SK-N-SH (cell line): ENCODE measurements around the gene TYK2. TPM values are rescaled to one million over a fixed set of nuclear protein-coding genes. Genes with fewer than 3 reads are reported as not detected.

Source experiments
- CTCF ChIA-PET: fragments of 300-600, 350-600 bp; formaldehyde crosslinking; extraction: SDS; loops from one replicate; lab custom pipeline; 2021; lab: Yijun Ruan, JAX
- POLR2A ChIA-PET: fragments of 350-600 bp; sonication (Branson Sonifier 250); formaldehyde crosslinking; extraction: SDS; loops from one replicate; lab custom pipeline; 2020; ENCODE audit warnings: antibody characterized with exemption, inconsistent platforms; lab: Yijun Ruan, JAX
- DNase-seq: peaks from one replicate; pipeline ENCODE4 v3.0.0; 2012
- H2AFZ ChIP-seq: fragments of 200-600 bp; sonication (generic); 2 replicates; pipeline ENCODE4 v1.8.1; 2016; ENCODE audit warnings: antibody characterized with exemption, mild to moderate bottlenecking, low read depth
- H3F3A ChIP-seq: fragments of 200-600 bp; sonication (generic); replicated peaks from 2 replicates; pipeline ENCODE3; 2016; ENCODE audit warnings: antibody characterized with exemption, mild to moderate bottlenecking; ENCODE audit not compliant: insufficient read depth
- H3K27ac ChIP-seq, 2 experiments: fragments of 200-500 bp in 1 of 2; fragments of 200-600 bp in 1 of 2; sonication (Bioruptor generic) in 1 of 2; sonication (generic), shearing (Covaris generic) in 1 of 2; 2 replicates each; pipeline versions ENCODE4 v1.5.1 to v1.6.1; 2014 to 2016; ENCODE audit warnings: low read depth in 2 of 2, inconsistent platforms in 1 of 2, low read length in 1 of 2, mild to moderate bottlenecking in 1 of 2, mixed read lengths in 1 of 2
- H3K27me3 ChIP-seq: fragments of 200-600 bp; sonication (generic), shearing (Covaris generic); 2 replicates; pipeline ENCODE4 v1.6.1; 2016; ENCODE audit warnings: mixed run types; ENCODE audit not compliant: insufficient read depth
- H3K36me3 ChIP-seq, 2 experiments: fragments of 200-500 bp in 1 of 2; fragments of 200-600 bp in 1 of 2; sonication (Bioruptor generic) in 1 of 2; sonication (generic) in 1 of 2; replicated peaks in 1 of 2; 2 replicates each; pipeline versions ENCODE3 to v1.5.1; 2014 to 2016; ENCODE audit warnings: low read length in 1 of 2, mild to moderate bottlenecking in 1 of 2; ENCODE audit not compliant: insufficient read depth in 2 of 2, control insufficient read depth in 1 of 2
- H3K4me1 ChIP-seq, 2 experiments: fragments of 200-500 bp in 1 of 2; fragments of 200-600 bp in 1 of 2; sonication (Bioruptor generic) in 1 of 2; sonication (generic), shearing (Covaris generic) in 1 of 2; 2 replicates each; pipeline versions ENCODE4 v1.5.1 to v1.6.1; 2014 to 2016; ENCODE audit warnings: low read depth in 1 of 2, low read length in 1 of 2, mixed run types in 1 of 2; ENCODE audit not compliant: insufficient read depth in 2 of 2, control insufficient read depth in 1 of 2
- H3K4me2 ChIP-seq: fragments of 200-600 bp; sonication (generic), shearing (Covaris generic); 2 replicates; pipeline ENCODE4 v1.6.1; 2017; ENCODE audit warnings: mixed run types
- H3K4me3 ChIP-seq, 2 experiments: fragments of 200-500 bp in 1 of 2; fragments of 200-600 bp in 1 of 2; sonication (Bioruptor generic) in 1 of 2; sonication (generic), shearing (Covaris generic) in 1 of 2; 2 replicates each; pipeline versions ENCODE4 v1.5.1 to v1.8.1; 2014 to 2016; ENCODE audit warnings: low read depth in 2 of 2, inconsistent platforms in 1 of 2, low read length in 1 of 2, mild to moderate bottlenecking in 1 of 2, mixed read lengths in 1 of 2, moderate library complexity in 1 of 2
- H3K79me2 ChIP-seq: fragments of 200-600 bp; sonication (generic); 2 replicates; pipeline ENCODE4 v1.8.1; 2017; ENCODE audit warnings: mild to moderate bottlenecking; ENCODE audit not compliant: insufficient read depth
- H3K9ac ChIP-seq: fragments of 200-600 bp; sonication (generic); 2 replicates; pipeline ENCODE4 v1.6.1; 2017; ENCODE audit warnings: mixed run types
- H3K9me2 ChIP-seq: fragments of 200-600 bp; sonication (generic); 2 replicates; pipeline ENCODE4 v1.6.1; 2017; ENCODE audit warnings: mixed run types
- H3K9me3 ChIP-seq: fragments of 200-600 bp; sonication (generic); 2 replicates; pipeline ENCODE4 v1.6.1; 2017; ENCODE audit warnings: mixed run types, mild to moderate bottlenecking, moderate library complexity
- H4K20me1 ChIP-seq: fragments of 200-600 bp; sonication (generic); 2 replicates; pipeline ENCODE4 v1.6.1; 2017; ENCODE audit warnings: mild to moderate bottlenecking, mixed run types; ENCODE audit not compliant: insufficient read depth
- CTCF ChIP-seq: fragments of 200-600 bp; sonication (generic); IDR thresholded peaks from 2 replicates; pipeline ENCODE4 v1.6.1; 2017; ENCODE audit warnings: antibody characterized with exemption, mild to moderate bottlenecking, moderate library complexity
- ELF1 ChIP-seq: IDR thresholded peaks from 2 replicates; pipeline ENCODE4 v1.4.0; 2012
- EP300 ChIP-seq, 2 experiments: IDR thresholded peaks; 2 replicates each; pipeline versions ENCODE4 v1.4.0 to v1.6.1; 2012; ENCODE audit warnings: borderline replicate concordance in 1 of 2, low read depth in 1 of 2, low read length in 1 of 2
- EZH2phosphoT487 ChIP-seq: fragments of 200-600 bp; sonication (generic); IDR thresholded peaks from 2 replicates; pipeline ENCODE4 v1.6.1; 2017; ENCODE audit warnings: low read depth, mixed run types, mild to moderate bottlenecking, antibody characterized with exemption, moderate library complexity, borderline replicate concordance
- FOSL2 ChIP-seq: IDR thresholded peaks from 2 replicates; pipeline ENCODE4 v1.4.0; 2012; ENCODE audit warnings: low read depth, mild to moderate bottlenecking, moderate library complexity, borderline replicate concordance
- FOXJ3 ChIP-seq: sonication (generic); formaldehyde crosslinking; IDR thresholded peaks from 2 replicates; pipeline ENCODE4 v1.5.1; 2020; ENCODE audit warnings: mild to moderate bottlenecking, missing genetic modification reagents
- FOXM1 ChIP-seq: IDR thresholded peaks from 2 replicates; pipeline ENCODE4 v1.4.0; 2012; ENCODE audit warnings: low read depth, mild to moderate bottlenecking
- GABPA ChIP-seq: IDR thresholded peaks from 2 replicates; pipeline ENCODE4 v1.4.0; 2012; ENCODE audit warnings: low read depth, mild to moderate bottlenecking
- GATA2 ChIP-seq: sonication (generic); formaldehyde crosslinking; IDR thresholded peaks from 2 replicates; pipeline ENCODE4 v1.5.0; 2020; ENCODE audit warnings: mild to moderate bottlenecking, missing genetic modification reagents
- IRF3 ChIP-seq: fragments of 150-350 bp; IDR thresholded peaks from 2 replicates; pipeline ENCODE4 v1.6.1; 2016; ENCODE audit warnings: mild to moderate bottlenecking, low read depth, low read length
- MEF2A ChIP-seq: IDR thresholded peaks from 2 replicates; pipeline ENCODE4 v1.4.0; 2012; ENCODE audit warnings: low read depth, borderline replicate concordance
- MXI1 ChIP-seq: IDR thresholded peaks from 2 replicates; pipeline ENCODE4 v1.6.1; 2012; ENCODE audit warnings: mild to moderate bottlenecking, low read depth, low read length, improper control_type of control experiment
- NRF1 ChIP-seq: IDR thresholded peaks from 2 replicates; pipeline ENCODE4 v1.6.1; 2012; ENCODE audit warnings: low read depth, mild to moderate bottlenecking, low read length
- PBX3 ChIP-seq: IDR thresholded peaks from 2 replicates; pipeline ENCODE4; 2012
- POLR2AphosphoS5 ChIP-seq: IDR thresholded peaks from 2 replicates; pipeline ENCODE4 v1.6.1; 2012; ENCODE audit warnings: low read depth, low read length
- RAD21 ChIP-seq: IDR thresholded peaks from 2 replicates; pipeline ENCODE4 v1.6.1; 2012; ENCODE audit warnings: mild to moderate bottlenecking, low read length
- RCOR1 ChIP-seq: fragments of 150-350 bp; IDR thresholded peaks from 2 replicates; pipeline ENCODE4 v1.6.1; 2017; ENCODE audit warnings: antibody characterized with exemption, low read length
- REST ChIP-seq: IDR thresholded peaks from 2 replicates; pipeline ENCODE4 v1.6.1; 2012; ENCODE audit warnings: mild to moderate bottlenecking, low read depth, low read length, moderate library complexity
- SIN3A ChIP-seq: IDR thresholded peaks from 2 replicates; pipeline ENCODE4 v1.6.1; 2012; ENCODE audit warnings: low read depth, mild to moderate bottlenecking, low read length, moderate library complexity, borderline replicate concordance
- SMC3 ChIP-seq: IDR thresholded peaks from 2 replicates; pipeline ENCODE4 v1.6.1; 2012; ENCODE audit warnings: low read depth, low read length, improper control_type of control experiment
- TAF1 ChIP-seq: IDR thresholded peaks from 2 replicates; pipeline ENCODE4 v1.6.1; 2012; ENCODE audit warnings: low read depth, mild to moderate bottlenecking, low read length, moderate library complexity, borderline replicate concordance
- TEAD4 ChIP-seq: IDR thresholded peaks from 2 replicates; pipeline ENCODE4 v1.4.0; 2012; ENCODE audit warnings: mild to moderate bottlenecking, borderline replicate concordance; ENCODE audit not compliant: insufficient read depth
- USF1 ChIP-seq: IDR thresholded peaks from 2 replicates; pipeline ENCODE4 v1.4.0; 2012; ENCODE audit warnings: low read depth, borderline replicate concordance
- WGBS: methylation state at CpG from one replicate; pipeline ENCODE4 v1.1.6; 2017; ENCODE audit warnings: low lambda C conversion rate; 5-methylcytosine and 5-hydroxymethylcytosine counted together
- polyA plus RNA-seq, 3 experiments: library from polyadenylated mRNA; depleted of rRNA; stranded (reverse); fragments of >200 nt; gene quantifications; 2 replicates each; pipeline ENCODE4 v1.2.3, GENCODE V29; 2012

The TYK2 gene
- polyA plus RNA-seq, 1 of the 3 experiments (the other 2 are of a cell fraction), result 44.6 TPM

- TF ChIP-seq PBX3 (peak; percentile 15; the same call in 1 of the 2 replicates), ELF1 (no peak), MXI1 (no peak), USF1 (no peak), EP300 (IDR thresholded peaks at IDR 0.05; ENCODE audit: borderline replicate concordance in 1 of 2, low read depth in 1 of 2, low read length in 1 of 2) (no peak)
Observed at GRCh38 chr19:10344780-10345179, 35.6 kb downstream of the TYK2 start (continued).

- Histone ChIP-seq H3K36me3 (no peaks in the 10 kb centered on the region), H4K20me1 (no peaks in the 10 kb centered on the region), H2AFZ (no peak overlapping the region), H3K4me1 (no peaks in the 10 kb centered on the region), H3K27me3 (no peaks in the 10 kb centered on the region), H3K4me3 (no peak overlapping the region), H3F3A (no peaks in the 10 kb centered on the region), H3K4me2 (no peak overlapping the region), H3K9ac (no peak overlapping the region), H3K79me2 (no peaks in the 10 kb centered on the region), H3K27ac (no peak overlapping the region), H3K9me3 (no peaks in the 10 kb centered on the region), H3K9me2 (no peaks in the 10 kb centered on the region)
- CTCF ChIA-PET, result interaction anchor here (1.0 to 1.4 kb wide), 2 partner anchors 10 to 46 kb away, joined by 3 to 7 read pairs; no protein-coding TSS in a partner anchor
- POLR2A ChIA-PET, result no interaction called here
- 23% methylated on average over 2 of the region's 2 CpGs for WGBS
- DNase-seq, result no peak
- no peak for TF ChIP-seq IRF3
- no peak for TF ChIP-seq GABPA
- TF ChIP-seq CTCF, result no peak
- no peak for TF ChIP-seq RAD21
- no peak for TF ChIP-seq TEAD4
- TF ChIP-seq POLR2AphosphoS5, result no peak
- TF ChIP-seq TAF1, result no peak
- TF ChIP-seq RCOR1, result no peak
- TF ChIP-seq NRF1, result no peak
- no peak for TF ChIP-seq SMC3
- no peak for TF ChIP-seq SIN3A
- TF ChIP-seq REST, result no peak
- TF ChIP-seq GATA2, result no peak
- no peak for TF ChIP-seq FOSL2
- no peak for TF ChIP-seq MXI1
- TF ChIP-seq MEF2A, result no peak
- TF ChIP-seq EZH2phosphoT487, result no peak
- no peak for TF ChIP-seq FOXJ3 (CRISPR knock-in tag)
- TF ChIP-seq FOXM1, result no peak
Observed at GRCh38 chr19:10343495-10343894, 36.9 kb downstream of the TYK2 start.
